Measurements from ENCODE around the gene BSG.

- TF ChIP-seq CTCF (IDR thresholded peaks at IDR 0.05 in 2 of 3, conservative IDR thresholded peaks at IDR 0.05 in 1 of 3; ENCODE audit: control insufficient read depth in 2 of 3, extremely low read depth in 1 of 3, insufficient read depth in 1 of 3, low read depth in 3 of 3, low read length in 3 of 3) (no peak), EZH2 (IDR thresholded peaks at IDR 0.05; ENCODE audit: borderline replicate concordance, control insufficient read depth, low read depth, low read length) (no peak), REST (IDR thresholded peaks at IDR 0.05; ENCODE audit: low read depth, low read length) (no peak), RFX5 (IDR thresholded peaks at IDR 0.05; ENCODE audit: low read depth, low read length) (no peak), TAF1 (IDR thresholded peaks at IDR 0.05; ENCODE audit: borderline replicate concordance, low read depth, low read length) (no peak), POLR2AphosphoS5 (IDR thresholded peaks at IDR 0.05; ENCODE audit: low read length) (no peak), MAX (IDR thresholded peaks at IDR 0.05; ENCODE audit: low read depth, low read length) (no peak), POLR2A (IDR thresholded peaks at IDR 0.05; ENCODE audit: low read depth, low read length) (no peak), YY1 (IDR thresholded peaks at IDR 0.05; ENCODE audit: low read depth, low read length) (no peak), HSF1 (IDR thresholded peaks at IDR 0.05; ENCODE audit: low read depth, low read length) (no peak), ZBTB4 (CRISPR knock-in tag; IDR thresholded peaks at IDR 0.05) (no peak), YBX1 (IDR thresholded peaks at IDR 0.05) (no peak), IRF3 (IDR thresholded peaks at IDR 0.05) (no peak), NR2C1 (IDR thresholded peaks at IDR 0.05) (no peak)
Measured at GRCh38 chr19:593055-593454, 20.7 kb downstream of the BSG start.
